GM19397 (cell line): ENCODE results near the gene ADAMTS19.
A peak's percentile ranks its signal among the peaks of the same experiment; 100 is the strongest.

Source experiments
- ATAC-seq: cut with Tn5 transposase; IDR thresholded peaks from one replicate; pipeline ENCODE4 v1.9.1; 2021; ENCODE audit warnings: mild to moderate bottlenecking, moderate library complexity; ENCODE audit not compliant: unreplicated experiment

Gene ADAMTS19

GRCh38 chr5:129465776-129466344, 5.8 kb downstream of the ADAMTS19 start:
- no peak for ATAC-seq

- no peak for ATAC-seq
Measured at GRCh38 chr5:129474544-129474943, 14.4 kb downstream of the ADAMTS19 start.

GRCh38 chr5:129476751-129477150, 16.7 kb downstream of the ADAMTS19 start:
- no peak for ATAC-seq

- no peak for ATAC-seq
Measured at GRCh38 chr5:129477532-129477931, 17.4 kb downstream of the ADAMTS19 start.

GRCh38 chr5:129481161-129481560, 21.1 kb downstream of the ADAMTS19 start:
- no peak for ATAC-seq

DNA sequence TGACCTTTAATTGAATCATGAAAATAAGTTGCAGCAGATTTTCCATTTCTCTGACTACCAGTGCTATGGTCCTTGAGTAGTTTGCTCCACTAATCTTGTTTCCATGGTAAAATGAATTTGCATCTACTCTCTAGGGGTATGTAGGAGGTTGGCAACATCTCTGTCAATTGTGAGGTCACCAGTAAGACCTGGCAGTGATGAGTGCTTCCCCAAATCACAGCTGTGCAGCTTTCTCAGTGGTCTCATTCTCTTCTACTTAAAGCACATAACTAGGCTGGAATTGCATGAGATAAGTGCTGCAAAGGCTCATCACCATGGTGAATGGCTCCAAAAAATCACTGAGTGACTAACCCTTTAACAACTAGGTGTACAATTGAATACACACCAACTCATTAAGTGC, 36.3 kb downstream of the ADAMTS19 start:
- ATAC-seq: peak; percentile 92

DNA sequence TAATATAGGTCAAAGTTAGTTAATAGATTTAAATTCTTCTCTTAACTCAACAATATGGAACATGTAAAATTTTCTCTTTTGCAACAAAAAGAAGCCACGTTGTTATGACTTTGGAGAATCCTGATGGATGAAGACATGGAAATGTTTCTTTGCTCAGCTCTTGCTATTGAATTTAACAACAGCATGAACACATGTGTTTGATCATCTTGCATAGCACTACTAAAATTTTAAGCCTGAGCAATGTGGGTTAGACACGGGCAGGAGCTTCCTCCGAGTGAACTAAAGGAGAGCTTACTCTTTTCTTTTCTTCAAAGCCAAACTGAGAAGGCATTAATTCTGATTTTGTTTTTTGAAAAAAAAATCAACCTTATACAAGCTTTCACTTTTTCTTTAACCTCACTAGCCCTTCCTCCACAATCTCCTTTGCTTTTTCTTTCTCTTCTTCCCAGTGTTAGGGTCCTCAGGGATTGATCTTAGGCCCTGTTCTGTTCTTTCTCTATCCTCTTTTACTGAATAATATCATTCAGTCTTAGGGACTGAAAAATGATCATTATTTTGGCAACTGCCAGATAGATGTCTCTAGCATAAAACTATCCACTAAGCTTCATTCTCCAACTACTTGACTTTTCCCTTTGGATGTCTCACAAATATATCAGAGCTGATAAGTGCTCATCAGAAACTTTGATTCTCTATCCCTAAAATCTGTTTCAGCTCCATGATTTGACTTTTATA, 36.9 kb downstream of the ADAMTS19 start:
- ATAC-seq: no peak

DNA sequence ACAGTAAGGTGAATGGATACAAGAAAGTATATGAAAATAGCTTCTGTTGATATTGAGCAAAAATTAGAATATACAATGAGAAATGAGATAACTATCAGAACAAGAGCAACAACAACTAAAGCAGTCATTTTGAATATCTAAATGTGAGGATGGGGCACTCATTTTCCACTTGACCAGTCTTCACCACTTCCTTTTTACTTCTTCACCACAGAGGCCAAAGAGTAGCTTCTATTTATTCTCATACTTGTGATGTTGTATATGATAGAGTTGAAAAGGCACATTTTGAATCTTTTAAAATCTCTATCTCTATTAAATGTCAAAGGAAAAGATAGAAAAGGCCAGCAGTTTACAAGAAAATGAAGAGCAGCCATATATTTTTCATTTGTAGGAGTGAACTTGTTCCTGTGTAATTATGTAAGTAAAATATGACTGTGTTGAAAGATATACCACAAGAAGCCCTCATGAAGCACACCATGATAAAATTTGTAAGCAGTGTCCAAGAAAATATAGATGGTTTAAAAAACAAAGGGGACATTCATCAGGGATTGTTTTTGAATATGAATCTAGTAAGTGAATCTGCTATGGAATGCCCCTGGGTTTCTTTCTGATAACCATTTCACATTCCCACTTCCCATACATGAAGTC, 39.2 kb downstream of the ADAMTS19 start:
- ATAC-seq: peak; percentile 53

DNA sequence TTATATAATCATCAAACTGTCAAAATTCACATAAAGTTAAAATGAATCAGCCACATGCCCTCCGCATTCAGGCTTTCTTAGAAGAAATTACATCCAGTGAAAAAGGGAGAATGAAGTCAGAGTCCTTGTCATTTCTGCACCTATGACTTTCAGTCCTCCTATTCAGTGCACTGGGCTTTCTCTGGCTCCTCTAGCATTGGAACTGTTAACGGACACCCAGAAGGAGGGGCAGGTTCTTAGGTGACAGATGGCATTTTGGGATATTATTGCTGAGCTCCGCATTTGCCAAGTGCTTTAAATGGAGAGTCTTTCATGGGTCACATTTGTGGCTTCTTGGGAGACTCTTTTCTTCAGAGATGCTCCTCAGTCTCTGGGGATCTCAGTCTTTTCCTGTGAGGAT, 40.0 kb downstream of the ADAMTS19 start:
- ATAC-seq: no peak

GRCh38 chr5:129506086-129506485, 46.0 kb downstream of the ADAMTS19 start:
- no peak for ATAC-seq

DNA sequence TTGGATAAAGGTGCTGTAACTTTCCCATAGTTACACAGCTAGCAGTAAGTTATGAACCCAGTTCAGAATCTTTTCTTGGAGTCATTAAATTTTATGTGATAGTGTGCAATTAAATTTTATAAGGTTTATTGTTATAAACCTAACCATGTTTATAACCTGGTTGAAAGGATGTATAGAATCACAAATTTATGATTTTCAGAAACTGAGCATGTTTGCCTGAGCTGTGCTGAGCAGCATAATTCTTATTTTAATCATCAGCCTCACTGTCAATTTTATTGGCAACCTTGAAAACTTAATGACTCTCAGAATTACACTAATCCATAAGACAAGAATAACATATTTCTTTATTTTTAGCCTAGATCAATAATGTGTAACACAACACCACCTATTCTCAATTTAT, 46.9 kb downstream of the ADAMTS19 start:
- no peak for ATAC-seq

- ATAC-seq: no peak
Measured at GRCh38 chr5:129507527-129507926, 47.4 kb downstream of the ADAMTS19 start.

GRCh38 chr5:129508606-129509005, 48.5 kb downstream of the ADAMTS19 start:
- ATAC-seq: no peak

DNA sequence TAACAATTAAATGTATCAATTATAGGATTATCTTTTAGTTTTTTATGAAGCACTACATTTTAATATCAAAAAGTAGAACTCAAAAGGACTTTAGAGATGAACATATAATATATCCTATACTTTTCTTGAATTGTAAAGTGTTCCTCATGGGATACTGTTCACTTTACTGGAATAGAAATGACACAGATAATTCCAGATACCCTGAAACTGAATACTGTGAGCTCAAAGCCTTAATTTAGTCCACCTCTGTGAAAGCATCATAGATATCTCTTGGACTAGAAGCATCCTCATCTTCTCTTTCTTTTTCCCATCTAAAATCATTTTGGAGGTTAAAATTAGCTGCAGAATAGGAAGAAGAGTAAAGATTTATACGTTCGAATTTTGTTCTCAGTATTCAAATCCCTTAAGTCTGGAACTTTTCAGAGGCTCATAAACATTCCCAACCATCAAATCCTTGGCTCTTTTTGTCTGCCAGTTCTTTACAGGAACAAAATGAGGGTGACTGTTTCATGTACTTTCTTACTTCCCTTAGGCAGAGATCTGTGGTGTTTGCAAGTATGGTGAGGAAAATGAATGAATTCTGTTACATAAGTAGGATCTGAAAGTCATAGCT, 49.4 kb downstream of the ADAMTS19 start:
- ATAC-seq: no peak

- ATAC-seq: no peak
Measured at GRCh38 chr5:129511291-129511690, 51.2 kb downstream of the ADAMTS19 start.

DNA sequence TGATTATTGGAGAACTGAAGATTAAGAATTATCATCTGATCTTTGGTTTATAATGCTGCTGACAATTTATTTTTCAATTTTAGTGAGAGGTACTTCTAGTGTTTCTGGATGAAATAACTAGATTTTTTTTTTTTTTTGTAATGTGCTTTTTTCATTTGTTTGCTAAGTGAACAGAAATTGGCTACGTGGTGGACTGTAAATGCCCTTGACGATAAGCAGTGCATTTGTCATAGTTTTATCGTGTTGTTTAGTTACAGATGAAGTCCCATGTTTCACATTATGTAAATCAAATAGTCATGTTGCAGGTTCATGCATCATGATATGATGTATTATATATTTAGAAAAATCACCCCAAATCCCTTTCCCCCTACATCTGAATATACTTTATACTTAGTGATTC, 81.0 kb downstream of the ADAMTS19 start:
- no peak for ATAC-seq

GRCh38 chr5:129541648-129542251, 81.7 kb downstream of the ADAMTS19 start:
- ATAC-seq: peak; percentile 53

DNA sequence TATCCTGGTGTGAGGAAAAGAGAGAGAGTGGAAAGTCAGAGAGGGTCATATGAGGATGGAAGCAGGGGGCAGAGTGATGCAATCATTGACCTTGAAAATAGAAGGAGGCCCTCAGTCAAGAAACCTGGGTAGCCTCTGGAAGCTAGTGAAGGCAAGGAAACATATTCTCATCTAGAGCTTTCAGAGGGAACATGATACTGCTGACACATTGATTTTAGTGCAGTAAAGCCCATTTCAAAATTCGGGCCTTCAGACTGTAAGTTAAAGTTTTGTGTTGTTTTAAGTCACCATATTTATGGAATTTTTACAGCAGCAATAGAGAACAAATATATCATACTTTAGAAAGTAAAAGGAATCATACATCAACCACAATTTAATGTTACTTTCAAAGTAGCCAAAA, 87.0 kb downstream of the ADAMTS19 start:
- ATAC-seq: no peak

DNA sequence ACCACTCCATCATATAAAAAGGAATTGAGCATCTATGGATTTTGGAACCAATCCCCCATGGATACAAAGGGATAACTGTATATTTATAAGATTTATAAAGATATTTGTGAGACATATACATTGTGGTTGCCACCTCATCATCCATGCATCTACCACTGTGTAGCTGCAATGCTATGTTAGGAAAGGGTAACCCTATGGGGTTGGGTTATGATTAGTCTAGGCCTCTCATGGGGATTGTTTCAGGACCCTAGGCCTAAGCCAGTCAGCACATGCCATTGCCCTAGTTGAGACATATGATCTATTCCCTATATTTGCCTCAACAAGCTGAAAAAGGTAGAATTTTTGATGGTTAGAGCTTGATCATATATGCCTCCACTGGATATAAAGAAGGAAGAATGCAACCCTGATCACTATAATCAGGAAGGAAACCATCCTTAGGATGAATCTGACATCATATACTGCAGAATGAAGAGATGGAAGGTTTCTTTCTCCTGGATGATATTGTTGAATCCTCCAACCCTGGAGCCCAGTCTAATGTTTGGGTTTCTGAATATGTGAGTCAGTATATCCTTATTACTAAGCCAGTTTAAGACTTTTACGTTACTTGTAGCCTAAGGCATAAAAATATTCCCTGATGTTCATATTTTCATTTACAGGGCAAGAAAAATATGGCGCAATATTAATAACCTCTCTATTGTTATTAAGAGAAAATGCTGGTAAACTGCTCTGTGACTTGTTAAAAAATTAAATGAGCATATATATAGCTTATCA, 94.2 kb downstream of the ADAMTS19 start:
- ATAC-seq: no peak

GRCh38 chr5:129563585-129563984, 103.5 kb downstream of the ADAMTS19 start:
- ATAC-seq: no peak

GRCh38 chr5:129569295-129569694, 109.2 kb downstream of the ADAMTS19 start:
- ATAC-seq: no peak
